ENCODE measurements around the gene SLC39A7. TPM values are rescaled to one million over a fixed set of nuclear protein-coding genes. Genes with fewer than 3 reads are reported as not detected.

Gene SLC39A7
- total RNA-seq, 2 donors from 2014 or later: 123 to 163 TPM

GRCh38 chr6:33156561-33156960 lies 44.1 kb upstream of the SLC39A7 start:
- 92 to 94% methylated on average over 3 to 6 of the region's 6 CpGs for WGBS, 2 experiments (ENCODE audit: insufficient coverage in 1 of 2, insufficient read length in 1 of 2)

GRCh38 chr6:33156964-33157363 lies 43.7 kb upstream of the SLC39A7 start:
- H3K4me1 ChIP-seq (ENCODE audit: control insufficient read depth, insufficient read depth, low read length): no peaks in the 10 kb centered on the region
- DNase-seq: no peak

More at GRCh38 chr6:33156561-33156960, 44.1 kb upstream of the SLC39A7 start:
- Histone ChIP-seq H3K27ac (ENCODE audit: low read depth, low read length) (no peak overlapping the region), H3K4me1 (ENCODE audit: control insufficient read depth, insufficient read depth, low read length) (no peaks in the 10 kb centered on the region), H3K9me3 (ENCODE audit: control insufficient read depth, low read length) (peaks cover 5% of the 10 kb centered on the region), H3K36me3 (ENCODE audit: control insufficient read depth, insufficient read depth, low read length) (no peaks in the 10 kb centered on the region), H3K27me3 (ENCODE audit: control insufficient read depth, insufficient read depth, low read length, poor library complexity, severe bottlenecking) (peaks cover under 1% of the 10 kb centered on the region), H3K9ac (ENCODE audit: extremely low read depth, low read length, poor library complexity, severe bottlenecking) (no peak overlapping the region), H3K4me3 (ENCODE audit: low read length) (no peak overlapping the region)
- Mint-ChIP-seq H3K9me3 (peaks cover 22% of the 10 kb centered on the region), H3K27ac (no peak overlapping the region), H3K4me1 (no peaks in the 10 kb centered on the region), H3K4me3 (no peak overlapping the region), H3K36me3 (ENCODE audit: low read depth) (peaks cover 2% of the 10 kb centered on the region), H3K27me3 (ENCODE audit: insufficient read depth) (peaks cover 18% of the 10 kb centered on the region)
- DNase-seq: no peak
- TF ChIP-seq CTCF (conservative IDR thresholded peaks at IDR 0.05): no peak

GRCh38 chr6:33160096-33160495 lies 40.6 kb upstream of the SLC39A7 start:
- no peak for TF ChIP-seq CTCF (conservative IDR thresholded peaks at IDR 0.05)
- Histone ChIP-seq H3K9ac (ENCODE audit: extremely low read depth, low read length, poor library complexity, severe bottlenecking) (no peak overlapping the region), H3K27ac (ENCODE audit: low read depth, low read length) (no peak overlapping the region), H3K4me3 (ENCODE audit: low read length) (no peak overlapping the region), H3K4me1 (ENCODE audit: control insufficient read depth, insufficient read depth, low read length) (no peaks in the 10 kb centered on the region), H3K36me3 (ENCODE audit: control insufficient read depth, insufficient read depth, low read length) (no peaks in the 10 kb centered on the region), H3K27me3 (ENCODE audit: control insufficient read depth, insufficient read depth, low read length, poor library complexity, severe bottlenecking) (peaks cover 15% of the 10 kb centered on the region), H3K9me3 (ENCODE audit: control insufficient read depth, low read length) (no peaks in the 10 kb centered on the region)
- Mint-ChIP-seq H3K9me3 (no peaks in the 10 kb centered on the region), H3K27ac (no peak overlapping the region), H3K4me1 (no peaks in the 10 kb centered on the region), H3K27me3 (ENCODE audit: insufficient read depth) (peaks cover 34% of the 10 kb centered on the region), H3K36me3 (ENCODE audit: low read depth) (no peaks in the 10 kb centered on the region), H3K4me3 (no peak overlapping the region)
- WGBS, 2 experiments (ENCODE audit: insufficient coverage in 1 of 2, insufficient read length in 1 of 2): 91 to 93% methylated on average over 9 to 11 of the region's 11 CpGs
- DNase-seq: no peak

More at GRCh38 chr6:33156964-33157363, 43.7 kb upstream of the SLC39A7 start:
- Mint-ChIP-seq H3K9me3 (peaks cover 18% of the 10 kb centered on the region), H3K4me1 (no peaks in the 10 kb centered on the region), H3K27me3 (ENCODE audit: insufficient read depth) (peaks cover 23% of the 10 kb centered on the region), H3K4me3 (no peak overlapping the region), H3K36me3 (ENCODE audit: low read depth) (peaks cover 2% of the 10 kb centered on the region), H3K27ac (no peak overlapping the region)
- no peaks in the 10 kb centered on the region for H3K36me3 ChIP-seq (ENCODE audit: control insufficient read depth, insufficient read depth, low read length)
- peaks cover 4% of the 10 kb centered on the region for H3K27me3 ChIP-seq (ENCODE audit: control insufficient read depth, insufficient read depth, low read length, poor library complexity, severe bottlenecking)
- no peak overlapping the region for H3K4me3 ChIP-seq (ENCODE audit: low read length)
- no peak for TF ChIP-seq CTCF (conservative IDR thresholded peaks at IDR 0.05)
- no peak overlapping the region for H3K9ac ChIP-seq (ENCODE audit: extremely low read depth, low read length, poor library complexity, severe bottlenecking)
- peaks cover under 1% of the 10 kb centered on the region for H3K9me3 ChIP-seq (ENCODE audit: control insufficient read depth, low read length)
- 74 to 83% methylated on average over 1 to 2 of the region's 2 CpGs for WGBS, 2 experiments (ENCODE audit: insufficient coverage in 1 of 2, insufficient read length in 1 of 2)
- H3K27ac ChIP-seq (ENCODE audit: low read depth, low read length): no peak overlapping the region

Measured in endodermal cell (in vitro differentiated cells).